Measurements from ENCODE around the gene CPSF7.
A peak's percentile ranks its signal among the peaks of the same experiment; 100 is the strongest.

The CPSF7 gene

DNA sequence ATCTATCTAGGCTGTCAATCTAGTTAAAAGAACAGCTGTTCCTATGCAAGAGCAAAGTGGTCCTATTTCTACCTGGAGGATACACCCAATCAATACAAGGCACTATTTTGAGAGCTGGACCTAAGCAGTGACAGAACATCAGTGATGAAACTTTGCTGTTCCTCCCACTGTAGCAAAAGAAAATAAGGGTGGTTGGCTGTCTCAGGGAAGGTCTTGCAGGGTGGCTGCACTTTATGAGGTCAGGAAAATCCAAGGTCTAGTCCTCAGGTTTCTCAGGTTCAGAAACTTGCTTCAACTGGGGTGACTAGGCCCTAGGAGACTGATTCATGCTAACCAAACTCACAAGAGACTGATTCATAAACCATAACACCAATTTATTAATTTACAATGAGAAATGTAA lies 11.6 kb downstream of the CPSF7 start:
- intact Hi-C loops (cut with micrococcal nuclease), result no loop called here
- peak overlapping the region; percentile 55 for H3K27ac Mint-ChIP-seq
- H3K4me1 Mint-ChIP-seq (ENCODE audit: low read depth), result peaks cover 41% of the 10 kb centered on the region
- peaks cover 100% of the 10 kb centered on the region for H3K36me3 Mint-ChIP-seq (ENCODE audit: low read depth)
- no peak overlapping the region for H3K4me3 Mint-ChIP-seq
- no peaks in the 10 kb centered on the region for H3K9me3 Mint-ChIP-seq
- no peaks in the 10 kb centered on the region for H3K27me3 Mint-ChIP-seq

DNA sequence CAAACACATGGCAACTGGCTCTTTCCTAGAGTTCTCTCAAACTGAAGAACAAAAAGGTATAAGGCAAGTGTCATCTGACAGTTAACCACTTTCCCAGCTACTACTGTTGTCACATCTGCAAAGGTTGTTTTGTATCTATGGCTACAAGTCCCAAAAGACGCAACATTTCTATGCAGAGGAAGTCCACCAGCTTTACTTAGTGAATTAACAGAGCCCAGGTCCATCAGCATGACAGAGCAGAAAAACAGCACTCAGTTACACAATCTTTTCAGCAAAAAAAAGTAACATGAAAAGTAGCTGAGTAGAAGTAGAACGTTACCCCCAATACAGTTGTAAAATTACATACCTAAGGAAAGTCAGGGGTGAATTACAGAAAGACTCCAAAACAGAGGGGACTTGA lies 12.1 kb downstream of the CPSF7 start:
- Mint-ChIP-seq H3K36me3 (ENCODE audit: low read depth) (peaks cover 100% of the 10 kb centered on the region), H3K27ac (peak overlapping the region; percentile 55), H3K4me1 (ENCODE audit: low read depth) (peaks cover 41% of the 10 kb centered on the region), H3K9me3 (no peaks in the 10 kb centered on the region), H3K4me3 (no peak overlapping the region), H3K27me3 (no peaks in the 10 kb centered on the region)
- intact Hi-C loops (cut with micrococcal nuclease), result no loop called here

DNA sequence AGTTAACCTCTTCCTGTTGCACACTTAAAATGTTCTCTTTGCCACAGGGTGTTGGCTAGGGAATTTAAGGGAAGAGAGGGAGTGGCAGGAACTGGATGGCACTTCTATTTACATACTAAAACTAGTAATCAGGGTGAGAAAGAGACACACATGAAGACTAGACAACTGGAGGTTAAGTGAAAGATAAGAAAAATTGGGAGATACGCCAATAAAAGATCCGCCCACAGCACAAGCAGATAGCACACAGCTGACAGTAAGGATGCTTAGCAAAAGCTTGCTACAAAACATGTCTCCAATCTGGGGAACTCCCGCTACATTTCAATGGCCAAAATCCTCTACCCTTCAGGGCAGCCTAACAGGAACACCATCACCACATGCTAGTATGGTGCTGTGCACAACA lies 12.8 kb downstream of the CPSF7 start:
- H3K4me1 Mint-ChIP-seq (ENCODE audit: low read depth), result peaks cover 41% of the 10 kb centered on the region
- intact Hi-C loops (cut with micrococcal nuclease), result no loop called here
- H3K27ac Mint-ChIP-seq, result peak overlapping the region; percentile 55
- no peaks in the 10 kb centered on the region for H3K27me3 Mint-ChIP-seq
- H3K9me3 Mint-ChIP-seq, result no peaks in the 10 kb centered on the region
- H3K36me3 Mint-ChIP-seq (ENCODE audit: low read depth), result peaks cover 99% of the 10 kb centered on the region
- H3K4me3 Mint-ChIP-seq, result no peak overlapping the region

DNA sequence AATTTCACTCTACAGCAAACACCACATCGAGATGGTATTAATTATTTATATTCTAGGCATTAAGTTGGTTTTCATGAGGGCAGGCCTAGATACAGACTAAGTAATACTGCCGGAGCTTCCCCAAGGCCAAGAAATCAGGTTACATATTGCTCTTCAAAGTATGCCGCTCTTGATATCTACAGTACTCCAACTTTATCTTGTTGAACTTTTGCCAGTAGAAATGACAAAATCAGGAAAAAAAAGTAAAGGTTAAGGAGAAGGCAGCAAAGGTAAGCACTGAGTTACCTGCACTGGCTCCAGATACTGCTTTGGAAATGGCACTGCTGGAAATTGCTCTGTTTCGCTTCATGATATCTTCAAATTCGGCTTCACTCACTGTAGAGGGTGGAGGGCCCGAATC lies 14.4 kb downstream of the CPSF7 start:
- Mint-ChIP-seq H3K36me3 (ENCODE audit: low read depth) (peaks cover 99% of the 10 kb centered on the region), H3K4me1 (ENCODE audit: low read depth) (peaks cover 31% of the 10 kb centered on the region), H3K27me3 (no peaks in the 10 kb centered on the region), H3K9me3 (no peaks in the 10 kb centered on the region), H3K4me3 (no peak overlapping the region), H3K27ac (no peak overlapping the region)
- intact Hi-C loops (cut with micrococcal nuclease), result no loop called here

DNA sequence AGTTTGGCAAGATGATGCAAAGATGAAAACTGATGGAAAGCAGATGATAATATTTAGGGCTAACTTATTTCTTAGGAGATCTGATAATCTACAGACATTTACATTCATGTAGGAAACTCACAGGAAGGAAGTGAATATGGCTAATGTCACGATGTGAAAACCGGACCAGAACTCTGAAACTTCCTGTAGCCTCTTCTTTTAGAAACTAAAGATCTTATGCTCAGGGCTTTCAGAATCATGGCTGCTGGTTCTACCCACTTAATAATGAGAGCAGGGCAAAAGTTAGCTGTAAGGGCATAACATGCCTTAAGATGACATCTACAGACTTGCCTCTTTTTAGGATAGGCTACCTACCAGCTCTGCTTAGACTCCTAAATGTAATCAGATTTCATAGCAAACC lies 15.2 kb downstream of the CPSF7 start:
- Mint-ChIP-seq H3K9me3 (no peaks in the 10 kb centered on the region), H3K36me3 (ENCODE audit: low read depth) (peaks cover 99% of the 10 kb centered on the region), H3K4me1 (ENCODE audit: low read depth) (peaks cover 27% of the 10 kb centered on the region), H3K4me3 (no peak overlapping the region), H3K27me3 (no peaks in the 10 kb centered on the region), H3K27ac (no peak overlapping the region)
- intact Hi-C loops (cut with micrococcal nuclease), result no loop called here

DNA sequence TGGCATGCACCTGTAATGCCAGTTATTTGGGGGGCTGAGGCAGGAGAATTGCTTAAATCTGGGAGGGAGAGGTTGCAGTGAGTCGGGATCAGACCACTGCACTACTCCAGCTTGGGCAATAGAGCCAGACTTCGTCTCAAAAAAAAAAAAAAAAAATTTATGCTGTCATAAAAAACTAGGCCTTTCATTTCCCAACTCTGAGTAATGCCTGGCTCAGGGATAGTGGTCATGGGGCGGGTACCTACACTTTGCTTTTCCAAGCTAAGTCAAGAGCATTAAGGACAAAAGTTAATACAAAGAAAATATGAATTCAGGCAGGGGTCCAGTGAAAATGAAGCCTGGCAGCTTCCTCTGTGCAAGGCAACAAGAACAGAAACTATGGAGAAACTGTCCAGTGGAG lies 16.3 kb downstream of the CPSF7 start:
- Mint-ChIP-seq H3K9me3 (no peaks in the 10 kb centered on the region), H3K27me3 (no peaks in the 10 kb centered on the region), H3K4me1 (ENCODE audit: low read depth) (peaks cover 16% of the 10 kb centered on the region), H3K4me3 (no peak overlapping the region), H3K36me3 (ENCODE audit: low read depth) (peaks cover 99% of the 10 kb centered on the region), H3K27ac (no peak overlapping the region)
- intact Hi-C loops (cut with micrococcal nuclease), result no loop called here

DNA sequence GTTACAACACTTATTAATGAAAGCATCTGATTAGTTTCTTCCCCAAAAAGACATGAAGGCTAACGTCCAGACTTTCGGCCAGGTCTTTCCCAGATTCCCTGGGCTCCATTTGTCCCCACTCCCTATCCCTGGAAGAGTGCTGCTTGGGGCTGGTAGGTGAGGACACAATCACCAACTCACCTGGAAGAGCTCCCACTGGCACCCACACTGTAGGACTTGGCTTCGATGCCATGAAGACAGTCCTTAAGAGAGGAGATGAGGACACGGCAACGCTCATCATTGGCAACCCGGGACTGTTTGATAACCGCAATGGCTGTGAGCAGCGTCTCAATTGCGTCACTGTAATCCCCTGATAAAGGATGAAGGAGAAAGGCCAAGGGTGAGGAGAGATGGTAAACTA lies 18.2 kb downstream of the CPSF7 start:
- Mint-ChIP-seq H3K4me1 (ENCODE audit: low read depth) (no peaks in the 10 kb centered on the region), H3K9me3 (no peaks in the 10 kb centered on the region), H3K36me3 (ENCODE audit: low read depth) (peaks cover 99% of the 10 kb centered on the region), H3K4me3 (no peak overlapping the region), H3K27ac (no peak overlapping the region), H3K27me3 (no peaks in the 10 kb centered on the region)
- intact Hi-C loops (cut with micrococcal nuclease), result no loop called here

DNA sequence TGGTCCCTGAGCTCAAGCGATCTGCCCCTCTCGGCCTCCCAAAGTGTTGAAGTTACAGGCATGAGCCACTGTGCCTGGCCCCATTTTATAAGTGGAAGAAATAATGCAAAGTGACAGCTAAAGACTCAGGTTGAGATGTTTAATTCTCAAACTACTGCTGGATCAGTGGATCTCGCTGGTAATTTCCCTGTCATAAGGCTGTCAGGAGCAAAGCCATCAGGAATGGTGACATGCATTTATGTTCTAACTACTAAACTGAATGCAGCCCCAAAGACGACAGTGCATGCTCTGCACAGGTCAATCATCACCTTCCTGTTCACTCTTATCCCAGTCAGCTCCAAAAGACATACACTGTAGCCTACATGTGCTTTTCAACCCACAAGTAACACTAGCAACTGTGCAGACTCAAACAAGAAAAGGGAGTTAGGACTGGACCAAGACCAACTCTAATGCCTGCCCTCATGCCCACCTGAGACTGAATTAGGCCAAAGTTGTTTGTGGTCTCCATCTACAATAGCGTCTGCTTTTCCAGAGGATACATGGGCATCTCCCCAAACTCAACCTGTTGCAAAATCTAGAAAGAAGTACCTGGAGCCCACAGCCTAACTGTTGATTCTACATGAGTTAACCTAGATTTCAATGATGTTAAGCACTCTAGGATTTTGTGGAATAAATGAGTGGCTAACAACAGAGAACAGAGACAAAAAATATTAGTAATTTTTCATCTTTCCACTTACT lies 22.6 kb downstream of the CPSF7 start:
- intact Hi-C loops (cut with micrococcal nuclease), result no loop called here
- no peak overlapping the region for H3K27ac Mint-ChIP-seq
- peaks cover 20% of the 10 kb centered on the region for H3K4me1 Mint-ChIP-seq (ENCODE audit: low read depth)
- H3K36me3 Mint-ChIP-seq (ENCODE audit: low read depth), result peaks cover 100% of the 10 kb centered on the region
- H3K9me3 Mint-ChIP-seq, result no peaks in the 10 kb centered on the region
- no peak overlapping the region for H3K4me3 Mint-ChIP-seq
- H3K27me3 Mint-ChIP-seq, result no peaks in the 10 kb centered on the region

DNA sequence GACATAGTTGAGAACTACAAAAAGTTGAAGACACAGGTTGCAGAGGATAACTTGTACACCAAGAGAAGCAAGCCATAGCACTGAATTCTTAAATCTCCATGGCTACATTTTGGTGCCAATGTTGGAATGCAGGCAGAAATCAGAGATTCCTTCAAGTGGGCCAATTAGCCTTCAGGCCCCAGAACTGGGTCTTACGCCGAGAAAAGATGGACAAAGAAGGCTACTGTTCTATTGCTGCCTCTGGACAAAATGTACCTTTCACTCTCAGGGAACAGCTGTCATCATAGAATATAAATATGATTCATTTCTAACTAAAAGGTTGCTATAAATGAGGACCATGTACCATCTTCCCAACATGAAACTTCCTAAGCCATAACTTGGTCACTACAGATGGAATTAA lies 23.7 kb downstream of the CPSF7 start:
- no peaks in the 10 kb centered on the region for H3K27me3 Mint-ChIP-seq
- H3K36me3 Mint-ChIP-seq (ENCODE audit: low read depth), result peaks cover 96% of the 10 kb centered on the region
- no peak overlapping the region for H3K27ac Mint-ChIP-seq
- H3K4me1 Mint-ChIP-seq (ENCODE audit: low read depth), result peaks cover 23% of the 10 kb centered on the region
- intact Hi-C loops (cut with micrococcal nuclease), result no loop called here
- no peaks in the 10 kb centered on the region for H3K9me3 Mint-ChIP-seq
- H3K4me3 Mint-ChIP-seq, result no peak overlapping the region

DNA sequence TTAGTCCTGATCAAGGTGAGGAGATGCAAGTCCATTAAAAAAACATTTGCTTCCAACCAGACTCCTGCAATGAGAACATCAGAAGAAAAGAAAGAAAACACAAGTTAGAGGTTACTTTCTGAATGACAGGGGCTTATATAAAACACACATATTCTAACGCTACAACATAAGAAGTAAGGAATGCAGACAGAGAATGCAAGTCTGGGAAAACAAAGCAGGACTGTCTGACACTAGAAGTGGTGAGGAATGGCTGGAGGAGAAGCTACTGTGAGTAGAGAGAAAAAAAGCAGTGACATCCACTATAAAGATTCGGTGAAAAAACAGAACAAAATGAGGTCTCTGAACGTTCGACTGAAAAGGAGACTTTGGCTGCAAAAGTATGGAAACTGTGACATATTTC lies 25.1 kb downstream of the CPSF7 start:
- peaks cover 32% of the 10 kb centered on the region for H3K4me1 Mint-ChIP-seq (ENCODE audit: low read depth)
- intact Hi-C loops (cut with micrococcal nuclease), result no loop called here
- no peaks in the 10 kb centered on the region for H3K27me3 Mint-ChIP-seq
- no peaks in the 10 kb centered on the region for H3K9me3 Mint-ChIP-seq
- peaks cover 94% of the 10 kb centered on the region for H3K36me3 Mint-ChIP-seq (ENCODE audit: low read depth)
- no peak overlapping the region for H3K4me3 Mint-ChIP-seq
- H3K27ac Mint-ChIP-seq, result peak overlapping the region; percentile 26

DNA sequence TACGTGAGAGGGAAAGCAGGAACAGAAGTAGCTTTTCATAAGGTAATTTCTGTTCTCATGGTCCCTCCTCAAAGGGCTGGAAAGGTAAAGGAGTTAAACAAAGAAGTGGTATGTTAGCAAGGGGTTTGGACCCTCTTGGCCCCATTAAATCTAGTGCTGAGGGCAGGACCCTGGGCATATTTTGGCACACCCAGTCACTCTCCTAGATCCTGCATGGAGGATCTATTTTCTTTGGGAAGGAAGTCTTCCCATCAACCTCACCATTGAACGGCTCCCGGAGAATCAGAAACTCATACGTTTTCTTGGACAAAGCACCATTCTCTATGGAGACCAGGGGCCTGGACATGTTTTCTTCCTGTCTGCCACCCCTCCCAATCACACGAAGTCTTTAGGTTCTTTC lies 25.7 kb downstream of the CPSF7 start:
- Mint-ChIP-seq H3K4me1 (ENCODE audit: low read depth) (peaks cover 32% of the 10 kb centered on the region), H3K27me3 (no peaks in the 10 kb centered on the region), H3K9me3 (no peaks in the 10 kb centered on the region), H3K27ac (peak overlapping the region; percentile 26), H3K4me3 (no peak overlapping the region), H3K36me3 (ENCODE audit: low read depth) (peaks cover 94% of the 10 kb centered on the region)
- intact Hi-C loops (cut with micrococcal nuclease), result no loop called here

DNA sequence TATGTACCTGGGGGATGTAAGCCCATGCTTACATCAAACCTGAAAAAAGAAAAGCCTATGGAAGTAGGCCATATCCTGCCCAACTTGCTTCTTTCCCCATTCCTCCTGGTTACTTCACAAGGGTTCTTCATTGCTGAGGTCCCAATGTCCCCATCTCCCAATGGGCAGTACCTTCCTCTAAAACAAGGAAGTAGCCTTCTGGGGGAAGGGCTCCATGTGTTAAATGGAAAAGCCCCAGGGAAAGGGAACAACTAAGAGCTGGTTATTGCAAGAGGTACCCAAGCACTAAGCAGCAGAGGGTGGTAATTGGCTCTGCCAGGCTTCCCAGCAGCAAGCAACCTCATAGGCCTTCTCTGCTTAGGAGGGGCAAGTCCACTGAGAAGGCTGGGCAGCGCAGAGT lies 26.1 kb downstream of the CPSF7 start:
- peaks cover 32% of the 10 kb centered on the region for H3K4me1 Mint-ChIP-seq (ENCODE audit: low read depth)
- H3K36me3 Mint-ChIP-seq (ENCODE audit: low read depth), result peaks cover 94% of the 10 kb centered on the region
- no peak overlapping the region for H3K4me3 Mint-ChIP-seq
- intact Hi-C loops (cut with micrococcal nuclease), result no loop called here
- no peaks in the 10 kb centered on the region for H3K9me3 Mint-ChIP-seq
- peak overlapping the region; percentile 26 for H3K27ac Mint-ChIP-seq
- no peaks in the 10 kb centered on the region for H3K27me3 Mint-ChIP-seq

DNA sequence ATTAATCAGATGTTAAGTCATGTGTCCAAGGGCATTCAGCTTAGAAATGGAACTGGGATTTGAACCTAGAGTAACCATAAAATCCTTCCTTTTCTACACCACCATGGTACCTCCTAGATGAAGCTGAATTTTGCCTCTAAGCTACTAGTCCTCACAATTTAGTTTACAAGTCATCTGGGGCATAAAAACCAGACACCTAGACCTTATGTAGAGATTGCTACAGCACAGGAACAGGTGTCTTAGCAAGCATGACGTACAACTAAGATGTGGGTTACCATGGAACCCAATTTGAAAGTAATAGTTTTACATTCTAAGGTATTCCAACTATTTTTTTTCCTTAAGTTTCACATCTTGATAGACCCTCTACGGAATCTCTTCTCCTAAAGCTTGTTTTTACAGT lies 28.2 kb downstream of the CPSF7 start:
- no peaks in the 10 kb centered on the region for H3K27me3 Mint-ChIP-seq

DNA sequence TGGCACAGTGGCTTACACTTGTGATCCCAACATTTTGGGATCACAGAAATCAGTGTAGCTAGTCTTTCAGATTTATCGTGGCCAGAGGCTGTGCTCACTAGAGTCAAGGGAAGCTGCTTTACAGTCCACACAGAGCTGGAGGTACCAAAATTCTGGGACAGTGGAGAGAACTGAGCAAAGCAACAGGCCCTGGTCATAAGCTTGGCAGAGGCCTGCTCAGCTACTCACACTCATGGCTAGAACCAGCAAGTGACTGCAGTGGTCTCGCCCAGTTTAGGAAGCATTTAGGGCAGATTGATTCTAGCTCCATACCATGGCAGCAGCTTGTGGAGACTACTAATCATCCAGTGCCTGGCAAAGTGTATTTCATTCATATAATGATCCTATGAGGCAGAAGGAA lies 28.6 kb downstream of the CPSF7 start:
- intact Hi-C loops (cut with micrococcal nuclease), result no loop called here
- no peak overlapping the region for H3K4me3 Mint-ChIP-seq
- H3K27me3 Mint-ChIP-seq, result no peaks in the 10 kb centered on the region
- no peak overlapping the region for H3K27ac Mint-ChIP-seq
- H3K4me1 Mint-ChIP-seq (ENCODE audit: low read depth), result peaks cover 32% of the 10 kb centered on the region
- H3K9me3 Mint-ChIP-seq, result no peaks in the 10 kb centered on the region
- peaks cover 92% of the 10 kb centered on the region for H3K36me3 Mint-ChIP-seq (ENCODE audit: low read depth)

More for the DNA sequence above, 28.2 kb downstream of the CPSF7 start:
- Mint-ChIP-seq H3K27ac (no peak overlapping the region), H3K4me3 (no peak overlapping the region), H3K4me1 (ENCODE audit: low read depth) (peaks cover 32% of the 10 kb centered on the region), H3K9me3 (no peaks in the 10 kb centered on the region), H3K36me3 (ENCODE audit: low read depth) (peaks cover 94% of the 10 kb centered on the region)
- intact Hi-C loops (cut with micrococcal nuclease), result no loop called here

DNA sequence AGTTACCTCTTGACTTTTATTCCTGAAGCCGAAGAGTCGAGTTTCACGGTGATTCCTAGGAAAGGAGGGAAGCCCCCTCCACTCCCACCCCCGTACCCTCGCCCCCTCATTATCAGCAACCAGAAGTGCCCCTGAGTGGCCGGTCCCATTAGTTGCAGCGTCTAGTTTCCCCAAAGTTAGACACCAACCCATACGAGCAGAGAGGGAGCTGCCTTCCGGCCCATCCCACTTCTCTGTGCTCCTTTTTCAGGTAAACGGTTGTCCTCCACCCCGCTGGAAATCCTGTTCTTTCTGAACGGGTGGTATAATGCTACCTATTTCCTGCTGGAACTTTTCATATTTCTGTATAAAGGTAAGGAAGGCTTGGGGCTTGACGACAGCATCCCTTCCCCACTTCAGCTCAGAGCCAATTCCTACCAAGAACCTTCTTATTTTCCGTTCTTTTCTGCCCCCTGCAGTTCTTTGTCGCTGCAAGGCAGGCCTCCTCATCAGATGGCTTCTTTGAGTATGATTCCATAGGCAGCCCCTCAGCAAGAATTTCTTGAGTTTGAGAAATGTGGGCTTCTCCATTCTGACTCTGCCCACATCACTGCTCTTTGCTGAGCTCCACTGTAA lies 36.7 kb downstream of the CPSF7 start:
- intact Hi-C loops (cut with micrococcal nuclease), result no loop called here
- Mint-ChIP-seq H3K36me3 (ENCODE audit: low read depth) (peaks cover 40% of the 10 kb centered on the region), H3K9me3 (peaks cover 8% of the 10 kb centered on the region), H3K27ac (peak overlapping the region; percentile 90), H3K4me1 (ENCODE audit: low read depth) (peaks cover 23% of the 10 kb centered on the region), H3K27me3 (no peaks in the 10 kb centered on the region), H3K4me3 (peak overlapping the region; percentile 88)

All from dendritic cell treated with granulocyte-macrophage colony-stimulating factor and Interleukin-4, amounts not matched to agents 40 ng/mL and 50 ng/mL, for 4 days (primary cell).